Smooth muscle cell (in vitro differentiated cells): Measurements from ENCODE around the gene ITPR3. TPM values are rescaled to one million over a fixed set of nuclear protein-coding genes. Genes with fewer than 3 reads are reported as not detected.

ENCODE experiments used
- DNase-seq: peaks from one replicate; lab custom pipeline; 2025; ENCODE audit not compliant: unreplicated experiment; lab: John Stamatoyannopoulos, UW
- H2AFZ ChIP-seq: fragments of 200-600 bp; sonication (generic); 2 replicates; pipeline ENCODE4 v1.6.0; 2016; ENCODE audit warnings: antibody characterized with exemption, low read depth, mild to moderate bottlenecking
- H3F3A ChIP-seq: fragments of 200-600 bp; sonication (generic); 2 replicates; pipeline ENCODE4 v1.6.0; 2017; ENCODE audit warnings: antibody characterized with exemption, low read depth
- H3K27ac ChIP-seq: fragments of 200-600 bp; sonication (generic); 2 replicates; pipeline ENCODE4 v1.5.1; 2016; ENCODE audit warnings: low read depth, mild to moderate bottlenecking
- H3K27me3 ChIP-seq: fragments of 200-600 bp; sonication (generic); 2 replicates; pipeline ENCODE4 v1.6.1; 2016; ENCODE audit warnings: low read depth, mild to moderate bottlenecking
- H3K36me3 ChIP-seq: fragments of 200-600 bp; sonication (generic); 2 replicates; pipeline ENCODE4 v1.5.1; 2016; ENCODE audit warnings: low read depth
- H3K4me1 ChIP-seq: fragments of 200-600 bp; sonication (generic); 2 replicates; pipeline ENCODE4 v1.5.1; 2016; ENCODE audit warnings: low read depth
- H3K4me2 ChIP-seq: fragments of 200-600 bp; sonication (generic); 2 replicates; pipeline ENCODE4 v1.6.0; 2016; ENCODE audit warnings: mild to moderate bottlenecking
- H3K4me3 ChIP-seq: fragments of 200-600 bp; sonication (generic); 2 replicates; pipeline ENCODE4 v1.5.1; 2016; ENCODE audit warnings: mild to moderate bottlenecking
- H3K79me2 ChIP-seq: fragments of 200-600 bp; sonication (generic); 2 replicates; pipeline ENCODE4 v1.6.0; 2016; ENCODE audit warnings: low read depth, mild to moderate bottlenecking
- H3K9ac ChIP-seq: fragments of 200-600 bp; sonication (generic); 2 replicates; pipeline ENCODE4 v1.6.0; 2016; ENCODE audit warnings: low read depth
- H3K9me3 ChIP-seq: fragments of 200-600 bp; sonication (generic); replicated peaks from 2 replicates; pipeline ENCODE4 v1.5.1; 2016; ENCODE audit warnings: low read depth
- H4K20me1 ChIP-seq: fragments of 200-600 bp; sonication (generic); 2 replicates; pipeline ENCODE4 v1.6.0; 2016; ENCODE audit warnings: low read depth
- WGBS: methylation state at CpG from one replicate; pipeline ENCODE4 v1.1.7; 2016; ENCODE audit warnings: low lambda C conversion rate; 5-methylcytosine and 5-hydroxymethylcytosine counted together
- polyA plus RNA-seq: library from polyadenylated mRNA; unstranded; fragments of >200 nt; fragmentation: Nextera tagmentation; extraction: Ambion mirVana; gene quantifications from 2 replicates; pipeline ENCODE4 v1.2.1, GENCODE V29; 2016
- total RNA-seq: library from RNA; depleted of rRNA; stranded (reverse); fragments of >200 nt; gene quantifications from 2 replicates; pipeline ENCODE4 v1.2.3, GENCODE V29; 2014
- TF ChIP-seq, protein P1 (sequence below): fragments of 200-600 bp; sonication (generic); IDR thresholded peaks from 2 replicates; pipeline ENCODE4 v1.5.1; 2017; ENCODE audit warnings: borderline replicate concordance, mild to moderate bottlenecking, antibody characterized with exemption; ENCODE audit not compliant: insufficient read depth, poor library complexity, severe bottlenecking

Gene ITPR3
- total and polyA plus RNA-seq, 2 experiments from 2014 or later = 2.0 to 7.4 TPM

- Histone ChIP-seq H2AFZ (no peak overlapping the region), H3K36me3 (no peaks in the 10 kb centered on the region), H3K9ac (no peak overlapping the region), H4K20me1 (no peaks in the 10 kb centered on the region), H3K4me2 (no peak overlapping the region), H3K27ac (no peak overlapping the region), H3K27me3 (no peaks in the 10 kb centered on the region), H3K9me3 (no peaks in the 10 kb centered on the region), H3K4me1 (no peaks in the 10 kb centered on the region), H3K79me2 (no peaks in the 10 kb centered on the region), H3K4me3 (no peak overlapping the region), H3F3A (no peaks in the 10 kb centered on the region)
- WGBS = 90% methylated on average over 4 of the region's 4 CpGs
- TF ChIP-seq, protein P1, sequence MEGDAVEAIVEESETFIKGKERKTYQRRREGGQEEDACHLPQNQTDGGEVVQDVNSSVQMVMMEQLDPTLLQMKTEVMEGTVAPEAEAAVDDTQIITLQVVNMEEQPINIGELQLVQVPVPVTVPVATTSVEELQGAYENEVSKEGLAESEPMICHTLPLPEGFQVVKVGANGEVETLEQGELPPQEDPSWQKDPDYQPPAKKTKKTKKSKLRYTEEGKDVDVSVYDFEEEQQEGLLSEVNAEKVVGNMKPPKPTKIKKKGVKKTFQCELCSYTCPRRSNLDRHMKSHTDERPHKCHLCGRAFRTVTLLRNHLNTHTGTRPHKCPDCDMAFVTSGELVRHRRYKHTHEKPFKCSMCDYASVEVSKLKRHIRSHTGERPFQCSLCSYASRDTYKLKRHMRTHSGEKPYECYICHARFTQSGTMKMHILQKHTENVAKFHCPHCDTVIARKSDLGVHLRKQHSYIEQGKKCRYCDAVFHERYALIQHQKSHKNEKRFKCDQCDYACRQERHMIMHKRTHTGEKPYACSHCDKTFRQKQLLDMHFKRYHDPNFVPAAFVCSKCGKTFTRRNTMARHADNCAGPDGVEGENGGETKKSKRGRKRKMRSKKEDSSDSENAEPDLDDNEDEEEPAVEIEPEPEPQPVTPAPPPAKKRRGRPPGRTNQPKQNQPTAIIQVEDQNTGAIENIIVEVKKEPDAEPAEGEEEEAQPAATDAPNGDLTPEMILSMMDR = no peak
- DNase-seq = no peak
These were observed 21.8 kb downstream of the ITPR3 start for GRCh38 chr6:33642897-33643296.

DNA sequence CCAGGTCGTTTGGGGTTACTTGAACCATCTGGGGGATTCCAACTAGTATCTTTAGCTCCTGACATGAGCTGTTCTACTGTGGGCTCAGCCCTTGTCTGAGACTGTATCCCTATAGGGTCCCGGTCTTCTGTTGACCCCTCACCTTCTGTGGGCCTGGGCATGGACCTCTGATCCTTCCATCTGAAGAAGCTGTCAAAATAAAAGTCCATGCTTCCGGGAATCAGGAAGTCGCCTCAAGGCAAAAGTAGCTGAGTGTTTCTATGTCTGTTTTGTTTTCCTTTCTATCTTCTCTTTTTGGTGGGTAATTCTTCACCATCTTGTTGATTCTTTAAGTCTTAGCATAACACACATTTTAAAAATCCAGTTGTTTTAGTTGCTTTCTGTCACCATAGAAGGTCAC is 30.3 kb downstream of the ITPR3 start:
- Histone ChIP-seq H4K20me1 (no peaks in the 10 kb centered on the region), H2AFZ (no peak overlapping the region), H3K27ac (no peak overlapping the region), H3K4me3 (no peak overlapping the region), H3K9ac (no peak overlapping the region), H3K4me1 (no peaks in the 10 kb centered on the region), H3F3A (no peaks in the 10 kb centered on the region), H3K79me2 (no peaks in the 10 kb centered on the region), H3K4me2 (no peak overlapping the region), H3K27me3 (no peaks in the 10 kb centered on the region), H3K9me3 (no peaks in the 10 kb centered on the region), H3K36me3 (no peaks in the 10 kb centered on the region)
- 88% methylated on average over 4 of the region's 4 CpGs for WGBS
- TF ChIP-seq, protein P1 = no peak
- no peak for DNase-seq

DNA sequence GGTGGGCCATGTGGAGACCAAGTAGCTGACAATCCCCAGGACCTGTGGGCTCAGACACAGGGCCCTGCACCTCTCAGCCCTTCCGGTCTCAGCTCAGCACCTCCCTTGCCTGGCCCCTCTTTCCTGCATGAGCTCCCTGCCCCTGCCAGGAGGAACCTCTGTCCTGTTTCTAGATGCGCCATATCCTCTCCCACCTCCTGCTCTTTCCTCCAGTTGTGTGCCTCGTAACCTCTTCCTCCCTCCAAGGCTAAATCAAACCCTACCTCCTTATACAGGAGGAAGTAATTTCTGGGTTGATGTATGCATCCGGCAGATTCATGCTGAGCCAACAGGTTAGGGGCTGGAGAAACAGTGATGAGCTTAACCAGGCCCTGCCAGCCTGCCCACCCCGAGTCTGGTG is 30.9 kb downstream of the ITPR3 start:
- Histone ChIP-seq H3K4me3 (no peak overlapping the region), H3K27ac (no peak overlapping the region), H2AFZ (no peak overlapping the region), H4K20me1 (no peaks in the 10 kb centered on the region), H3K27me3 (no peaks in the 10 kb centered on the region), H3K9ac (no peak overlapping the region), H3K79me2 (no peaks in the 10 kb centered on the region), H3K36me3 (no peaks in the 10 kb centered on the region), H3F3A (no peaks in the 10 kb centered on the region), H3K4me1 (no peaks in the 10 kb centered on the region), H3K4me2 (no peak overlapping the region), H3K9me3 (no peaks in the 10 kb centered on the region)
- DNase-seq = no peak
- TF ChIP-seq, protein P1 = no peak
- 94% methylated on average over 5 of the region's 5 CpGs for WGBS

DNA sequence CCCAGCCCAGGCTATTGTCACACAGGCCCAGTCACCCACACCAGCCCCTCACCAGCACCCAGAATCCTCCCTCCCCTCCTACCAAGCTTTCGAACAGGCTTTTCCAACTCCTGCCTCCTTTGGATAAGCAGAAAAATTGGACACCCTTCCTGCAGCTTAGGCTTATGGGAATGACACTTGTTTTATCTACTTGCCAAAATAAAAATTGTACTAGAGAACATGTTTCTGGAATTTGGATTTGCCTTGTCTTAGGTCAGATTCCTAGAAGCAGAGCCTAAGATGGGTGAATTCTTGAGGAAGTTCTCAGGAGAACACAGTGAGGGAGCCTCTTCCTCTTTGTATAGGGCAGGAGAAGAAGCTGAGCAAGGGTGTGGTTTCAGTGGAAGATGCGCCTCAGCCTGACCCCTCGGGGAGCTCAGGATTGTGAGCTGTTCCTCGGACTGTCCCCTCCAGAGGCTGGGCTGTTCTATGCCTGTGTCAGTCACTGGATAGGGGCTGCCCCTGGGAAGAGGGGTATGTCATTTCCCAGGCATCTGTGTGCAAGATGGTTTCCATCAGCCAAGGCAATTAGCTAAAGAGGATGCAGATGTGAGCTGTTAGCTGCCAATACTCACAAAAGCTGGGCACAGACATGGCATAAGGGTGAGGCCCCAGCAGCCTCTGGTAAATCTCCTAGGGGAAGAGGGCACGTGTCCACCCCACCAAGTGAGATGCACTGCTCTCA is 33.9 kb downstream of the ITPR3 start:
- Histone ChIP-seq H3K4me1 (no peaks in the 10 kb centered on the region), H3K4me2 (no peak overlapping the region), H2AFZ (no peak overlapping the region), H3K4me3 (no peak overlapping the region), H3K27me3 (no peaks in the 10 kb centered on the region), H3K79me2 (no peaks in the 10 kb centered on the region), H3K9me3 (no peaks in the 10 kb centered on the region), H3K36me3 (no peaks in the 10 kb centered on the region), H3K27ac (no peak overlapping the region), H3K9ac (no peak overlapping the region), H3F3A (no peaks in the 10 kb centered on the region), H4K20me1 (no peaks in the 10 kb centered on the region)
- TF ChIP-seq, protein P1 = no peak
- no peak for DNase-seq
- WGBS = 88% methylated on average over 5 of the region's 5 CpGs
